Right renal pelvis (tissue), 4 donors: Measurements from ENCODE around the gene ABCC3. TPM values are rescaled to one million over a fixed set of nuclear protein-coding genes. Genes with fewer than 3 reads are reported as not detected.

Experiments
- DNase-seq, 4 donors: peaks; one replicate each; pipeline ENCODE4 v3.0.0-alpha.2; 2013; ENCODE audit warnings: low read depth in 4 of 4, low spot score in 3 of 4, missing footprints in 1 of 4
- polyA plus RNA-seq, 4 donors: library from polyadenylated mRNA; unstranded; fragments of 120-200 nt; gene quantifications; one replicate each; pipeline ENCODE4 v1.2.1, GENCODE V29; 2013; ENCODE audit not compliant: insufficient read length in 4 of 4

ABCC3 gene
- 10 to 100 TPM in 1 of 4 donors, 1 to 10 TPM in 3; 6.9 to 11.3 (median 9.7) TPM for polyA plus RNA-seq

- DNase-seq = no peak
Measured at GRCh38 chr17:50634224-50634914, at the start of gene ABCC3. TSS of gene ABCC3 (plus strand) at chr17:50634881. CDS start at chr17:50634937, 56 bp downstream.

- DNase-seq = no peak
Measured at GRCh38 chr17:50585346-50585745, 49.3 kb upstream of the ABCC3 start.

- DNase-seq = no peak
Measured at GRCh38 chr17:50585891-50586290, 48.8 kb upstream of the ABCC3 start.

GRCh38 chr17:50586421-50587247 is 48.0 kb upstream of the ABCC3 start:
- DNase-seq = no peak

GRCh38 chr17:50587571-50587970 is 47.1 kb upstream of the ABCC3 start:
- no peak for DNase-seq

- no peak for DNase-seq
Measured at GRCh38 chr17:50588391-50589049, 46.2 kb upstream of the ABCC3 start.

GRCh38 chr17:50589095-50589705 is 45.5 kb upstream of the ABCC3 start:
- peak in 1 of 4 donors; percentile 52 for DNase-seq

GRCh38 chr17:50590946-50591737 is 43.5 kb upstream of the ABCC3 start:
- DNase-seq = no peak

GRCh38 chr17:50593321-50593720 is 41.4 kb upstream of the ABCC3 start:
- peak in 1 of 4 donors; percentile 51 for DNase-seq

- DNase-seq = no peak
Measured at GRCh38 chr17:50594128-50594823, 40.4 kb upstream of the ABCC3 start.

- DNase-seq = no peak
Measured at GRCh38 chr17:50594892-50595291, 39.8 kb upstream of the ABCC3 start.

- no peak for DNase-seq
Measured at GRCh38 chr17:50596191-50597037, 38.3 kb upstream of the ABCC3 start.

- no peak for DNase-seq
Measured at GRCh38 chr17:50598487-50598886, 36.2 kb upstream of the ABCC3 start.

- no peak for DNase-seq
Measured at GRCh38 chr17:50599606-50600005, 35.1 kb upstream of the ABCC3 start.

GRCh38 chr17:50601823-50602375 is 32.8 kb upstream of the ABCC3 start:
- no peak for DNase-seq

GRCh38 chr17:50602836-50603235 is 31.8 kb upstream of the ABCC3 start:
- no peak for DNase-seq

- DNase-seq = no peak
Measured at GRCh38 chr17:50603340-50603739, 31.3 kb upstream of the ABCC3 start.

- DNase-seq = peak; percentile 63 to 80 (median 76)
Measured at GRCh38 chr17:50604513-50604912, 30.2 kb upstream of the ABCC3 start.
